K562 (cell line): ENCODE results near the gene PKLR. TPM values are rescaled to one million over a fixed set of nuclear protein-coding genes. Genes with fewer than 3 reads are reported as not detected.

Source experiments
- ASH1L ChIP-seq: fragments of 450-650 bp; IDR thresholded peaks from 2 replicates; pipeline ENCODE4 v1.6.1; 2018; ENCODE audit warnings: borderline replicate concordance, mild to moderate bottlenecking, low read depth; ENCODE audit not compliant: partially characterized antibody
- MGA ChIP-seq: fragments of 450-650 bp; IDR thresholded peaks from 2 replicates; pipeline ENCODE4 v1.6.1; 2016; ENCODE audit warnings: mild to moderate bottlenecking, moderate library complexity
- OTX1 ChIP-seq: fragments of 450-650 bp; formaldehyde crosslinking; IDR thresholded peaks from 2 replicates; pipeline ENCODE4 v1.4.0; 2022; ENCODE audit warnings: mild to moderate bottlenecking
- polyA plus RNA-seq, 8 experiments: library from polyadenylated mRNA; depleted of rRNA in 4 of 8; stranded (reverse) in 5 of 8; unstranded in 3 of 8; fragments of >200 nt; fragmentation: Nextera tagmentation in 2 of 8; fragmentation: Illumina TruSeq in 1 of 8; extraction: Ambion mirVana in 2 of 8; extraction: Trizol in 1 of 8; gene quantifications; 2 replicates each; pipeline versions ENCODE4 v1.2.1 to v1.2.3, GENCODE V29; 2011 to 2014; ENCODE audit warnings: inconsistent platforms in 1 of 8, missing spikeins in 1 of 8
- total RNA-seq, 7 experiments: library from RNA; depleted of rRNA in 6 of 7; stranded (reverse); fragments of >200 nt in 6 of 7; fragmentation: Illumina TruSeq in 2 of 7; extraction: Trizol in 2 of 7; gene quantifications; 2 replicates each; pipeline versions ENCODE4 v1.2.1 to v1.2.3, GENCODE V29; 2011 to 2021; ENCODE audit warnings: low replicate concordance in 1 of 7
- TF ChIP-seq, protein P1 (sequence below): sonication (generic); formaldehyde crosslinking; IDR thresholded peaks from 2 replicates; pipeline ENCODE4 v1.8.1; 2023; ENCODE audit warnings: mild to moderate bottlenecking, missing genetic modification reagents

PKLR gene
- total and polyA plus RNA-seq, 9 of the 15 experiments (the other 6 are each of a cell fraction or from before 2014, with no cell fraction given): 10.7 to 78.4 (median 38.2) TPM

GRCh38 chr1:155267373-155267772 is 33.9 kb downstream of the PKLR start (continued):
- TF ChIP-seq MGA (no peak), ASH1L (no peak), OTX1 (CRISPR knock-in tag) (no peak)
- TF ChIP-seq, protein P1, sequence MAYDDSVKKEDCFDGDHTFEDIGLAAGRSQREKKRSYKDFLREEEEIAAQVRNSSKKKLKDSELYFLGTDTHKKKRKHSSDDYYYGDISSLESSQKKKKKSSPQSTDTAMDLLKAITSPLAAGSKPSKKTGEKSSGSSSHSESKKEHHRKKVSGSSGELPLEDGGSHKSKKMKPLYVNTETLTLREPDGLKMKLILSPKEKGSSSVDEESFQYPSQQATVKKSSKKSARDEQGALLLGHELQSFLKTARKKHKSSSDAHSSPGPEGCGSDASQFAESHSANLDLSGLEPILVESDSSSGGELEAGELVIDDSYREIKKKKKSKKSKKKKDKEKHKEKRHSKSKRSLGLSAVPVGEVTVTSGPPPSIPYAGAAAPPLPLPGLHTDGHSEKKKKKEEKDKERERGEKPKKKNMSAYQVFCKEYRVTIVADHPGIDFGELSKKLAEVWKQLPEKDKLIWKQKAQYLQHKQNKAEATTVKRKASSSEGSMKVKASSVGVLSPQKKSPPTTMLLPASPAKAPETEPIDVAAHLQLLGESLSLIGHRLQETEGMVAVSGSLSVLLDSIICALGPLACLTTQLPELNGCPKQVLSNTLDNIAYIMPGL: no peak
